ENCODE data around the gene RAB33A.

Gene RAB33A

GRCh38 chrX:130196466-130196865 is 24.7 kb downstream of the RAB33A start:
- H3K4me3 ChIP-seq (ENCODE audit: low read depth, low read length): no peak overlapping the region
- no peak for TF ChIP-seq CTCF (IDR thresholded peaks at IDR 0.05; ENCODE audit: low read depth, low read length)

GRCh38 chrX:130197464-130197863 is 25.7 kb downstream of the RAB33A start:
- TF ChIP-seq CTCF (IDR thresholded peaks at IDR 0.05; ENCODE audit: low read depth, low read length): no peak
- no peak overlapping the region for H3K4me3 ChIP-seq (ENCODE audit: low read depth, low read length)

- TF ChIP-seq CTCF (IDR thresholded peaks at IDR 0.05; ENCODE audit: low read depth, low read length): no peak
- H3K4me3 ChIP-seq (ENCODE audit: low read depth, low read length): no peak overlapping the region
Observed at GRCh38 chrX:130204647-130205046, 32.9 kb downstream of the RAB33A start.

- TF ChIP-seq CTCF (IDR thresholded peaks at IDR 0.05; ENCODE audit: low read depth, low read length): no peak
- no peak overlapping the region for H3K4me3 ChIP-seq (ENCODE audit: low read depth, low read length)
Observed at GRCh38 chrX:130211415-130212186, 39.8 kb downstream of the RAB33A start.

- no peak for TF ChIP-seq CTCF (IDR thresholded peaks at IDR 0.05; ENCODE audit: low read depth, low read length)
Observed at GRCh38 chrX:130212371-130212770, 40.6 kb downstream of the RAB33A start.

GRCh38 chrX:130213376-130213775 is 41.6 kb downstream of the RAB33A start:
- TF ChIP-seq CTCF (IDR thresholded peaks at IDR 0.05; ENCODE audit: low read depth, low read length): no peak
- H3K4me3 ChIP-seq (ENCODE audit: low read depth, low read length): no peak overlapping the region

More at GRCh38 chrX:130212371-130212770, 40.6 kb downstream of the RAB33A start:
- H3K4me3 ChIP-seq (ENCODE audit: low read depth, low read length): no peak overlapping the region

GRCh38 chrX:130216320-130216719 is 44.6 kb downstream of the RAB33A start:
- no peak for TF ChIP-seq CTCF (IDR thresholded peaks at IDR 0.05; ENCODE audit: low read depth, low read length)
- no peak overlapping the region for H3K4me3 ChIP-seq (ENCODE audit: low read depth, low read length)

All from WI38 (cell line).